HL-60 (cell line): ENCODE results near the gene SOX21.

Experiments used
- POLR2AphosphoS5 ChIP-seq: IDR thresholded peaks from 2 replicates; pipeline ENCODE4 v1.6.1; 2012; ENCODE audit warnings: low read depth
- REST ChIP-seq: IDR thresholded peaks from 2 replicates; pipeline ENCODE4 v1.6.1; 2012; ENCODE audit warnings: low read depth; ENCODE audit not compliant: insufficient replicate concordance
- TF ChIP-seq, protein P1 (sequence below): IDR thresholded peaks from one replicate; pipeline ENCODE4 v1.5.1; 2011; ENCODE audit warnings: low read length, control low read depth, inconsistent platforms; ENCODE audit not compliant: insufficient read depth

- TF ChIP-seq, protein P1, sequence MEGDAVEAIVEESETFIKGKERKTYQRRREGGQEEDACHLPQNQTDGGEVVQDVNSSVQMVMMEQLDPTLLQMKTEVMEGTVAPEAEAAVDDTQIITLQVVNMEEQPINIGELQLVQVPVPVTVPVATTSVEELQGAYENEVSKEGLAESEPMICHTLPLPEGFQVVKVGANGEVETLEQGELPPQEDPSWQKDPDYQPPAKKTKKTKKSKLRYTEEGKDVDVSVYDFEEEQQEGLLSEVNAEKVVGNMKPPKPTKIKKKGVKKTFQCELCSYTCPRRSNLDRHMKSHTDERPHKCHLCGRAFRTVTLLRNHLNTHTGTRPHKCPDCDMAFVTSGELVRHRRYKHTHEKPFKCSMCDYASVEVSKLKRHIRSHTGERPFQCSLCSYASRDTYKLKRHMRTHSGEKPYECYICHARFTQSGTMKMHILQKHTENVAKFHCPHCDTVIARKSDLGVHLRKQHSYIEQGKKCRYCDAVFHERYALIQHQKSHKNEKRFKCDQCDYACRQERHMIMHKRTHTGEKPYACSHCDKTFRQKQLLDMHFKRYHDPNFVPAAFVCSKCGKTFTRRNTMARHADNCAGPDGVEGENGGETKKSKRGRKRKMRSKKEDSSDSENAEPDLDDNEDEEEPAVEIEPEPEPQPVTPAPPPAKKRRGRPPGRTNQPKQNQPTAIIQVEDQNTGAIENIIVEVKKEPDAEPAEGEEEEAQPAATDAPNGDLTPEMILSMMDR, result no peak
- TF ChIP-seq REST (no peak), POLR2AphosphoS5 (no peak)
These were observed 46.9 kb upstream of the SOX21 start for GRCh38 chr13:94759120-94759728.
